Omental fat pad (tissue), 4 donors: ENCODE measurements around the gene ACYP1. TPM values are rescaled to one million over a fixed set of nuclear protein-coding genes. Genes with fewer than 3 reads are reported as not detected.

Experiments
- ATAC-seq: fragments of 150-250 bp; one replicate; pipeline ENCODE4 v1.9.1; 2016; ENCODE audit warnings: mild to moderate bottlenecking, moderate library complexity; ENCODE audit not compliant: low FRiP score
- DNase-seq: peaks from one replicate; pipeline ENCODE4 v3.0.0-alpha.2; 2019; ENCODE audit warnings: low spot score
- total RNA-seq, 4 donors: library from RNA; depleted of rRNA; stranded (reverse); fragments of >200 nt; gene quantifications; one replicate each; pipeline ENCODE4 v1.1.0, GENCODE V29; 2016
- TF ChIP-seq, protein P1 (sequence below), 3 donors: fragments of 450-650 bp; IDR thresholded peaks; one replicate each; pipeline ENCODE4 v1.5.1; 2016 to 2017; ENCODE audit warnings: antibody characterized with exemption in 3 of 3, mild to moderate bottlenecking in 3 of 3, moderate library complexity in 2 of 3

ACYP1 gene
- total RNA-seq, 4 donors from 2014 or later = 10.7 to 17.0 (median 13.2) TPM

DNA sequence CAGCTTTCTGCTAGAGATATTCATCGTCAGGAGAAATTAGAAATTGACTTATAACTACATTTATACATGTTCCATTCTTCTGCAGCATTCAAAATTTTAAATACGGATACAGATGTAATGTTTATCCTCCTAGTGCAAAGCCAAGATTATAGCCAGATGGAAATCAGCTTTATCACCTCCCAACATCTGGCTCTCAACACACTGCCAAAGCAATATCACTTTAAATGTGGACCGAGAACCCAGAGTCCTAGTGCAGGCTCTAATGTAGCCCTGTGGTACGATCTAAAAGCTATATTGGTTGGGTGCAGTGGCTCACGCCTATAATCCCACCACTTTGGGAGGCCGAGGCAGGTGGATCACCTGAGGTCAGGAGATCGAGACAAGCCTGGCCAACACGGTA lies 19.1 kb downstream of the ACYP1 start:
- TF ChIP-seq, protein P1, sequence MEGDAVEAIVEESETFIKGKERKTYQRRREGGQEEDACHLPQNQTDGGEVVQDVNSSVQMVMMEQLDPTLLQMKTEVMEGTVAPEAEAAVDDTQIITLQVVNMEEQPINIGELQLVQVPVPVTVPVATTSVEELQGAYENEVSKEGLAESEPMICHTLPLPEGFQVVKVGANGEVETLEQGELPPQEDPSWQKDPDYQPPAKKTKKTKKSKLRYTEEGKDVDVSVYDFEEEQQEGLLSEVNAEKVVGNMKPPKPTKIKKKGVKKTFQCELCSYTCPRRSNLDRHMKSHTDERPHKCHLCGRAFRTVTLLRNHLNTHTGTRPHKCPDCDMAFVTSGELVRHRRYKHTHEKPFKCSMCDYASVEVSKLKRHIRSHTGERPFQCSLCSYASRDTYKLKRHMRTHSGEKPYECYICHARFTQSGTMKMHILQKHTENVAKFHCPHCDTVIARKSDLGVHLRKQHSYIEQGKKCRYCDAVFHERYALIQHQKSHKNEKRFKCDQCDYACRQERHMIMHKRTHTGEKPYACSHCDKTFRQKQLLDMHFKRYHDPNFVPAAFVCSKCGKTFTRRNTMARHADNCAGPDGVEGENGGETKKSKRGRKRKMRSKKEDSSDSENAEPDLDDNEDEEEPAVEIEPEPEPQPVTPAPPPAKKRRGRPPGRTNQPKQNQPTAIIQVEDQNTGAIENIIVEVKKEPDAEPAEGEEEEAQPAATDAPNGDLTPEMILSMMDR (IDR thresholded peaks at IDR 0.05) = no peak
- DNase-seq (no peak), ATAC-seq (no peak)

DNA sequence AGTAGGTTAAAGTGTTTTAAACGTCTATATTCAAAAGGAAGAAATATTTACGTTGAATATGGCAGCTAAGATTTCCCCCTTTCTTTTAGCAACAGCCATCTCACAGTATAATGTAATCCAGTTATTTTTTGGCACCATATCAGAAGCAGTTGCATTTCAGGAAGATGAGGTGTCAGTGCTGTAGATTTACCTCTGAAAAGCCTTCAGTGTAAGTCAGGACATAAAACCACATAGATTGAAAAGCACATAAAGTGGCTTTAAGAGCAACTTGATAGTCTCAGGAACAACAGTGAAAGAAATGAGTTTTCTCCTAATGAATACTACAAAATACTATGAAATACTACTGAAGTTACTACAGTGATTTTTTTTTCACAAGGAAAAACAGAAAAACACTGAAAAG lies 19.5 kb downstream of the ACYP1 start:
- ATAC-seq (no peak), DNase-seq (no peak)
- TF ChIP-seq, protein P1 (IDR thresholded peaks at IDR 0.05) = no peak

DNA sequence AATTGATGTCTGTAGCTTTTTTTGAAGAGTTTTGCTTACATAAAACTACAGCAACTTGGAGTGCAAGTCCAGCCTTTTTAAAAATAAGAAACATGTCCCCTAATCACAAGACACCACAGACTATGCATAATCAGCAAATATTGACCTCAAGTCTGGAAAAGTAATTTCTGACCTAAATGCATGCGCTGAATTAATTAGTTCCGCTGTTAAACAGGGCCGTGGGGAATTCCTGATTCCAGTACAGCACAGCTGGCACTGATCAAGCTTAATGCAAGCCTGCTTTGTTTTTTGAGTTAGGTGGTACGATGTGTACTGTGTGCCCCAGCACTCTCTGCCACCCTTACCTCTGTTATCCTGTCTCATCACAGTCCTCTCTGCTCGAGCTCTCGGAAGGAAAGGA lies 21.8 kb downstream of the ACYP1 start:
- DNase-seq (no peak), ATAC-seq (no peak)
- TF ChIP-seq, protein P1 (IDR thresholded peaks at IDR 0.05) = no peak

GRCh38 chr14:75041613-75042012 lies 22.2 kb downstream of the ACYP1 start:
- no peak for DNase-seq
- TF ChIP-seq, protein P1 (IDR thresholded peaks at IDR 0.05) = no peak
- no peak for ATAC-seq

GRCh38 chr14:75040959-75041358 lies 22.9 kb downstream of the ACYP1 start:
- TF ChIP-seq, protein P1 (IDR thresholded peaks at IDR 0.05) = no peak
- ATAC-seq (no peak), DNase-seq (no peak)

DNA sequence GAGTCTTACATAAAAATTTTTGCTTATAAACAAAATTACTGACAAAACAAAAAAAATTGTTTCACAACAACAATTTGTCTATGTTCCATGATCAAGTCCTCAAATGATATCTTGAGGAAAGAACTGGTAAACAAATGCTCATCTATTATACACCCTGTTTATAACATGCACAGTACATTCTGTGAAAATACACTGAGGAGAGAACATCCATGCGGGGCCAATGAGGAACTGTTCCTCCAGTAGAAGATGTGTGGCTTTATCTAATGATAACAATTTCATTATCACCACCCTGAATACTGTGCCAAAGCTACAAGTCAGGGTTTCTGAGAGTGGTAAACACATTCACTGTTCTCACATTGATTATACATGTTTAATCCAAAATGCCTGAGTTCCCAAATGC lies 23.3 kb downstream of the ACYP1 start:
- no peak for ATAC-seq
- no peak for DNase-seq
- TF ChIP-seq, protein P1 (IDR thresholded peaks at IDR 0.05) = no peak

- TF ChIP-seq, protein P1 (IDR thresholded peaks at IDR 0.05) = no peak
- ATAC-seq = no peak
Measured at GRCh38 chr14:75032939-75033338, 30.9 kb downstream of the ACYP1 start.

More at GRCh38 chr14:75032939-75033338, 30.9 kb downstream of the ACYP1 start:
- DNase-seq = no peak
